ENCODE results near the gene EPB41. TPM values are rescaled to one million over a fixed set of nuclear protein-coding genes. Genes with fewer than 3 reads are reported as not detected.
A peak's percentile ranks its signal among the peaks of the same experiment; 100 is the strongest.

The EPB41 gene
- total and polyA plus RNA-seq, 2 experiments from 2014 or later, result 26.8 to 112 TPM

- no peak for TF ChIP-seq ZNF462 (CRISPR knock-in tag; IDR thresholded peaks at IDR 0.05)
- no peak for TF ChIP-seq ZNF114 (CRISPR knock-in tag; IDR thresholded peaks at IDR 0.05)
- no peak for TF ChIP-seq CTCF (conservative IDR thresholded peaks at IDR 0.05; ENCODE audit: low read depth in 2 of 2)
- TF ChIP-seq CREB1 (CRISPR knock-in tag; IDR thresholded peaks at IDR 0.05; ENCODE audit: low read depth), result peak; percentile 80
Observed at GRCh38 chr1:29164588-29164987, 250.2 kb downstream of the EPB41 start (continued).

GRCh38 chr1:29166291-29166878, 252.0 kb downstream of the EPB41 start:
- no peak overlapping the region for H2AFZ ChIP-seq
- no peaks in the 10 kb centered on the region for H3K9me3 Mint-ChIP-seq
- H3K79me2 ChIP-seq (replicated peaks; ENCODE audit: insufficient read depth), result peaks cover 85% of the 10 kb centered on the region
- 0 out of 2 replicates have a peak, but pooled peaks cover 6% of the 10 kb centered on the region for H3F3A ChIP-seq (replicated peaks; ENCODE audit: low read depth)
- no peaks in the 10 kb centered on the region for H3K36me3 ChIP-seq (ENCODE audit: insufficient read depth)
- peak; percentile 17 for ATAC-seq
- H3K27me3 Mint-ChIP-seq (ENCODE audit: insufficient read depth, low read depth, poor library complexity), result peaks cover 10% of the 10 kb centered on the region
- peak overlapping the region; percentile 28 for H3K4me2 ChIP-seq
- H3K27ac ChIP-seq (ENCODE audit: low read depth), result peak overlapping the region; percentile 76
- H3K9me2 ChIP-seq (ENCODE audit: insufficient read depth), result no peaks in the 10 kb centered on the region
- peaks cover 26% of the 10 kb centered on the region for H4K20me1 ChIP-seq (replicated peaks; ENCODE audit: insufficient read depth)
- DNase-seq (ENCODE audit: low spot score), result no peak
- no peak overlapping the region for H3K4me3 ChIP-seq
- H3K4me3 Mint-ChIP-seq, result no peak overlapping the region; the same call in 2 of the 3 replicates
- H3K36me3 Mint-ChIP-seq (ENCODE audit: low read depth), result peaks cover 41% of the 10 kb centered on the region
- H3K27ac Mint-ChIP-seq, result peak overlapping the region; percentile 8
- no peaks in the 10 kb centered on the region for H3K27me3 ChIP-seq (ENCODE audit: insufficient read depth)
- H3K4me1 ChIP-seq (ENCODE audit: insufficient read depth), result peaks cover 70% of the 10 kb centered on the region
- H3K4me1 Mint-ChIP-seq, result peaks cover 76% of the 10 kb centered on the region
- TF ChIP-seq POLR2AphosphoS5 (IDR thresholded peaks at IDR 0.05; ENCODE audit: low read depth), result no peak
- no peak for TF ChIP-seq NANOG (IDR thresholded peaks at IDR 0.05; ENCODE audit: borderline replicate concordance)
- TF ChIP-seq EZH2 (IDR thresholded peaks at IDR 0.05; ENCODE audit: low read depth, unreplicated experiment), result no peak
- TF ChIP-seq STAT1 (IDR thresholded peaks at IDR 0.05; ENCODE audit: unreplicated experiment), result no peak
- TF ChIP-seq CTCF (conservative IDR thresholded peaks at IDR 0.05; ENCODE audit: low read depth in 2 of 2), result no peak
- no peak for TF ChIP-seq JUNB (IDR thresholded peaks at IDR 0.05; ENCODE audit: unreplicated experiment)
- no peak for TF ChIP-seq CREB1 (CRISPR knock-in tag; IDR thresholded peaks at IDR 0.05; ENCODE audit: low read depth)
- TF ChIP-seq EZH2phosphoT487 (IDR thresholded peaks at IDR 0.05; ENCODE audit: unreplicated experiment), result no peak
- no peak for TF ChIP-seq ZNF331 (CRISPR knock-in tag; IDR thresholded peaks at IDR 0.05; ENCODE audit: low read depth)
